Ovary (tissue), 3 donors: ENCODE measurements around the gene ARPP19.

Experiments
- EP300 ChIP-seq: sonication (generic); formaldehyde crosslinking; IDR thresholded peaks from one replicate; pipeline ENCODE4 v1.6.1; 2017; ENCODE audit warnings: antibody characterized with exemption
- POLR2A ChIP-seq: fragments of 450-650 bp; IDR thresholded peaks from one replicate; pipeline ENCODE4 v1.6.1; 2017; ENCODE audit warnings: antibody characterized with exemption, mild to moderate bottlenecking, moderate library complexity
- TF ChIP-seq, protein P1 (sequence below), 3 donors: fragments of 450-650 bp in 2 of 3; fragments of 200-600 bp in 1 of 3; IDR thresholded peaks; one replicate each; pipeline versions ENCODE4 v1.5.1 to v1.8.0; 2016 to 2022; ENCODE audit warnings: antibody characterized with exemption in 3 of 3, mild to moderate bottlenecking in 1 of 3
- donor health status: DM: no; HTN: no; CAD: no.

DNA sequence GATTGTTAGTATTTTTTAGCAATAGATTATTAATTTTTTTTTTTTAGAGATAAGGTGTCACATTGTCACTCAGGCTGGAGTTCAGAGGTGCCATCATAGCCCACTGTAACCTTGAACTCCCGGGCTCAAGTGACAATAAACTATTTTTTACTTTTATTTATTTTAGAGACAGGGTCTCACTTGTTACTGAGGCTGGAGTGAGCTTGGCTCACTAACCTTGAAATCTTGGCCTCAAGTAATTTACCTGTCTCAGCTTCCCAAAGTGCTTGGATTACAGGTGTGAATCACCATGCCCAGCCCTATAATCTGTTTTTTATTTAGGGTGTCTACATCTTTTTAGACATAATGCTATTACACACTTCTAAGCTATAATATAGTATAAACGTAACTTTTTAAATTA lies 7.9 kb upstream of the ARPP19 start:
- TF ChIP-seq, protein P1, sequence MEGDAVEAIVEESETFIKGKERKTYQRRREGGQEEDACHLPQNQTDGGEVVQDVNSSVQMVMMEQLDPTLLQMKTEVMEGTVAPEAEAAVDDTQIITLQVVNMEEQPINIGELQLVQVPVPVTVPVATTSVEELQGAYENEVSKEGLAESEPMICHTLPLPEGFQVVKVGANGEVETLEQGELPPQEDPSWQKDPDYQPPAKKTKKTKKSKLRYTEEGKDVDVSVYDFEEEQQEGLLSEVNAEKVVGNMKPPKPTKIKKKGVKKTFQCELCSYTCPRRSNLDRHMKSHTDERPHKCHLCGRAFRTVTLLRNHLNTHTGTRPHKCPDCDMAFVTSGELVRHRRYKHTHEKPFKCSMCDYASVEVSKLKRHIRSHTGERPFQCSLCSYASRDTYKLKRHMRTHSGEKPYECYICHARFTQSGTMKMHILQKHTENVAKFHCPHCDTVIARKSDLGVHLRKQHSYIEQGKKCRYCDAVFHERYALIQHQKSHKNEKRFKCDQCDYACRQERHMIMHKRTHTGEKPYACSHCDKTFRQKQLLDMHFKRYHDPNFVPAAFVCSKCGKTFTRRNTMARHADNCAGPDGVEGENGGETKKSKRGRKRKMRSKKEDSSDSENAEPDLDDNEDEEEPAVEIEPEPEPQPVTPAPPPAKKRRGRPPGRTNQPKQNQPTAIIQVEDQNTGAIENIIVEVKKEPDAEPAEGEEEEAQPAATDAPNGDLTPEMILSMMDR (IDR thresholded peaks at IDR 0.05) = no peak
- TF ChIP-seq POLR2A (no peak), EP300 (no peak)
